ENCODE results near the gene ST3GAL4.

ST3GAL4 gene

DNA sequence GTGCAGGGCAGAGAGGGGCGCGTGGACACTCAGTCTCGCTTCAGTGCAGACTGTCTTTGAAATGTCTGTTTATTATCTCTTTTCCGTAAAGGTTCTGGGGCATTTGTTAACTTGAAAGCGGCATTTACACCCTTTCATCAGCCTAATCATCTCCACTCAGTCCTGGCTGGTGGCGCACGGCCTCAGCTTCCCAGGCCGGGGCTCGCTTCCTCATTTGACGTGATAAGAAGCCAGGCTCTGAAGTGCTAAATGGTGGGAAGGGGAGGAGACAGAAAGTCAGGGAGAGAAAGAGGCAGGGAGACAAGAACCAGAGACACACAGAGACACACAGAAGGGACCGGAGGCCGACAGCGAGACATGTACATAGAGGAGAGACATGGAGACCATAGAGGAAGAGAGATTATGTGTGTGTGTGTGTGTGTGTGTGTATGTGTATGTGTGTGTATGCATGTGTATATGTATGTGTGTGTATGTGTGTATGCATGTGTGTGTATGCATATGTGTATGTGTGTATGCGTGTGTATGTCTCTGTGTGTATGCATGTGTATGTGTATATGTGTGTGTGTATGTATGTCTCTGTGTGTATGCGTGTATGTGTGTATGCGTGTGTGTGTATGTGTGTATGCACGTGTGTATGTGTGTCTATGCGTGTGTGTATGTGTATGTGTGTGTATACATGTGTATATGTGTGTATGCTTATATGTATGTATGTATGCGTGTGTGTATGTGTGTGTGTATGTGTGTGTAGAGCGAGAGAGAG lies 101.5 kb downstream of the ST3GAL4 start:
- DNase-seq: no peak

DNA sequence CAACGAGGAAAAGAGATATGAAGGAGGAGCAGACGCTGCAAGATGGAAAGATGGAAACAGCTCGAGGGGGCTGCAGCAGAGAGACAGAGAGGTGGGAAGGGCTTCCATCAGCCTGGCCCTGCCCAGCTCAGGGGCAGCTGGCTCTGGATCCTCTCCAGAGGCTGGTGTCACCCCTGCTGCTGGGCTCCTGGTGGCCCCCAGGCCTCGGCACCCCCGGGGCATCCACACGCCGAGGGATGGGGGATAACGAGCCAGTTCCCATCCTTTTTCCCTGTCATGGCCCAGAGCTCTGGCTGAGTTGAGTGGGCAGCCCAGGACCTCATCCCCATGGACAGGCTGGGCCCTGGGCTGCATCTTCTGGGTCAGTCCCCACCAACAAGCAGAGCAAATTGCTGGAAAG lies 102.3 kb downstream of the ST3GAL4 start:
- DNase-seq: no peak

DNA sequence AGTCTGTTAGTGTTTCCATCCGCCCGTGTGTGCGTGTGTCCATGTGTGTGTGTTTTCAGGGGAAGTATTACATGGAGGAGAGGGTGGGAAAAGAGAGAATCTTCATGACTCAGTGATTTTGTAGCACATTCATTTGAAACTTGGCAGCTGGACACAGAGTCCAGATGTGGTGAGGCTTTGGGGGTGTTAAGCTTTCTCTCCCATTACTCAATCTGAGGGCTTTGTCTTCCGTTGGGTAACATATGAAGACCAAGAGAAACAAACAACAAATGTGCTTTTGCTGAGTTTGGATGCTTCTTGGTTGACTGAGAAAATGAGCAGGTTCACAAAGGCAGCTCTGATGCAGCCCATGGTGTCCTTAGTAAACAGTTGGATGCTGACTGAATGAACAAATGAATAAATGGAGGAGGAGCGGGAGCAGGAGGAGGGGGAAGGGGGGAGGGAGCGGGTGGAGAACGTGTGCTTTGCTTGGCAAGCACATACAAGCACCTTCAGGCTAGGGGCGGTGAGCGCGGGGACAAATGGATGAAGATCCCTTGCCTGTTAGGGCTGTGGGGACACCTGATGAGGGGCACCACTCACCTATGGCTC lies 104.3 kb downstream of the ST3GAL4 start:
- DNase-seq: no peak

DNA sequence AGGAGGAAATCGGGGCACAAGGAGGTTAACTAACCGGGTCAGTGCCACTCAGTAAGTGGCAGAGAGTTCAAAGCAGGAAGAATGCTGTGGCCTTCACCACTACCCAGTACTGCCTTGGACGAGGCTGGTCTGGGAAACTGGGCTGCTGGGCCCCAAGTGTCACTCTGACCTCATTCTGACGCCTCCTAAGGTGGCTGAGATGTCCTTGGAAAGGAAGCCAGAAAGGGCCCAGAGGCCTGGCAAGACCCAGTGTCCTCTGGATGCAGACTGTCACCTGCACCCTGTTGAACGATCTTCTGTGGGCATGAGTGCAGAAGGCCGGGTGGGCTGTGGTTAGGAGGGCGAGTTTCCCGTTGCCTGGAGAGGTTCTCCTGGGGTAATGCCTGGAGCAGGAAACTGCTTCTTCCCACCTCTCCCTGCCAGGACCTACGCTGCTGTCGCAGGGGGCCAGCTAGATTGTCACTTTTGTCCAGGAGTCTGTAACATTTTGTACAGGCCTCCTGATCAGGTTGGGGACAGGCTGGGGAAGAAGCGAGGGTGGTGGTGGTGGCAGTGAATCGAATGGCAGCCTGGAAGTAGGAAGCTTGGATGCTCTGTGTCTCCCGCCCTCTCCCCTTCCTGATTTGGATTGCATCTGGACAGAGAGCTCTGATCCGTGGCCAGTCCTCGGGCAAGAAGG lies 105.1 kb downstream of the ST3GAL4 start:
- DNase-seq: no peak

DNA sequence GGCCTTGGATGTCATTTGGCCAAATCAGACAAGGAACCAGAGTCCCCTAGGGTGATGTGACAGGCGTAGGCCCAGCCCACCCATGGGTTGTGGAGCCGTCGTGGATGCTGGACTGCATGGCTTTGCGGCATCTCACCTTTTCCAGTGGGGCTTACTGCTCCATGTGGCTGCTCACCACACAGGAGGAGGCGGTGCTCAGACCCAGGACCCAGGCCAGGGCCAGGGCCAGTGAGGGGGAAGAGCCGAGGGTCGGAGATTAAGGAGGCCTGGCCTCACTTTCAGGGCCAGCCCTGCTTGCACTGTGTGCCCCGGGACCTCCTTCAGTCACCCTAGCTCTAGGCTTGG lies 105.6 kb downstream of the ST3GAL4 start:
- no peak for DNase-seq

DNA sequence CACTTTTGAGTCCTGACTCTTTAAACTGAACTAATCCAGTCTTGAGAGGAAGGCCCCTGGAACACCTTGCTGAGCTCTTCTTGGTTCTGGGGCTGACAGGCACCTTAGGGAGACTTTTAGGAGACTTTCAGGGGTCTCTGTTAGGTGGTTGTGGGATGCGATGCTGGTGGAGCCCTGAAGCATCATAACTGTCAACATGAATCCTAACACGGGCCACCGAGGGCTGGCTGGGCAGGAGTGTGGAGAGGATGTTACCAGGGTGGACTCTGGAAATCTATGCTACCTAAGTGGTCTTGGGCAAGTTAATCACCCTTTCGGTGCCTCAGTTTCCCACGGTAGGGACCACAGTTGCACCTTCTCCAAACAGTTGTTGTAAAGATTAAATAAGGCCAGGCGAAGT lies 106.5 kb downstream of the ST3GAL4 start:
- DNase-seq: no peak

DNA sequence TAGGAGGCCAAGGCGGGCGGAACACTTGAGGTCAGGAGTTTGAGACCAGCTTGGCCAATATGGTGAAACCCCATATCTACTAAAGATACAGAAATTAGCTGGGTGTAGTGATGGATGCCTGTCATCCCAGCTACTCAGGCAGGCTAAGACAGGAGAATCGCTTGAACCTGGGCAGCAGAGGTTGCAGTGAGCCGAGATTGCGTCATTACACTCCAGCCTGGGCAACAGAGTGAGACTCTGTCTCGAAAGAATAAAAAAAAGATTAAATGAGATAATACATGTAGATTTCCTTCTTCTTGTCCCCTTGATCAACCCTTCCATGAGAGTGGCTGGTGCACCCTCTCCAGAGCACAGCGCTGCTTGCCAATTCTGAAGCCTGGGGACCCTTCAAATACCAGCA lies 106.9 kb downstream of the ST3GAL4 start:
- DNase-seq: no peak

All from stimulated activated CD4-positive, alpha-beta T cell treated with anti-CD3 and anti-CD28 coated beads, Interleukin-12 subunit alpha, Interleukin-12 subunit beta, amount 100 ng/mL, for 4 hours (primary cell).